KMS-11 (cell line): ENCODE measurements around the gene LRP10.

Experiments used
- H2AFZ ChIP-seq: fragments of 200-600 bp; sonication (generic); 2 replicates; pipeline ENCODE4 v1.6.1; 2016; ENCODE audit warnings: antibody characterized with exemption, mixed run types, low read depth
- H3K27ac ChIP-seq: fragments of 200-600 bp; sonication (generic); 2 replicates; pipeline ENCODE4 v1.6.1; 2016; ENCODE audit warnings: mild to moderate bottlenecking, mixed run types
- H3K27me3 ChIP-seq: fragments of 200-600 bp; sonication (generic); 2 replicates; pipeline ENCODE4 v1.6.1; 2017; ENCODE audit warnings: mild to moderate bottlenecking, low read depth, mixed run types, moderate library complexity; ENCODE audit not compliant: insufficient read depth
- H3K36me3 ChIP-seq: fragments of 200-600 bp; sonication (generic); 2 replicates; pipeline ENCODE4 v1.6.1; 2017; ENCODE audit warnings: mild to moderate bottlenecking, mixed run types; ENCODE audit not compliant: insufficient read depth
- H3K4me1 ChIP-seq: fragments of 200-600 bp; sonication (generic); 2 replicates; pipeline ENCODE4 v1.6.1; 2016; ENCODE audit warnings: mild to moderate bottlenecking, low read depth, mixed run types; ENCODE audit not compliant: poor library complexity, severe bottlenecking
- H3K4me2 ChIP-seq: fragments of 200-600 bp; sonication (generic); 2 replicates; pipeline ENCODE4 v1.7.0; 2016; ENCODE audit warnings: mild to moderate bottlenecking, mixed run types
- H3K4me3 ChIP-seq: fragments of 200-600 bp; sonication (generic); IDR thresholded peaks from 2 replicates; pipeline ENCODE4 v1.6.1; 2017; ENCODE audit warnings: low read depth, low read length, mixed read lengths; ENCODE audit not compliant: insufficient read depth
- H3K79me2 ChIP-seq: fragments of 200-600 bp; sonication (generic); 2 replicates; pipeline ENCODE4 v1.6.1; 2016; ENCODE audit warnings: low read depth, mixed run types; ENCODE audit not compliant: insufficient read depth
- H3K9ac ChIP-seq: fragments of 200-600 bp; sonication (generic); 2 replicates; pipeline ENCODE4 v1.6.1; 2016; ENCODE audit warnings: mild to moderate bottlenecking, mixed run types
- H4K20me1 ChIP-seq: fragments of 200-600 bp; sonication (generic); 2 replicates; pipeline ENCODE4 v1.6.1; 2016; ENCODE audit warnings: mild to moderate bottlenecking, mixed run types; ENCODE audit not compliant: insufficient read depth
- CTCF ChIP-seq: fragments of 200-600 bp; sonication (generic); conservative IDR thresholded peaks from 2 replicates; pipeline ENCODE4 v1.6.1; 2017; ENCODE audit warnings: low read depth, mild to moderate bottlenecking, antibody characterized with exemption, low read length, moderate library complexity, mixed read lengths

LRP10 gene

GRCh38 chr14:22895402-22895801 is 23.9 kb downstream of the LRP10 start:
- no peak overlapping the region for H3K4me3 ChIP-seq
- no peaks in the 10 kb centered on the region for H3K36me3 ChIP-seq
- no peaks in the 10 kb centered on the region for H3K27me3 ChIP-seq
- H3K4me2 ChIP-seq, result no peak overlapping the region
- no peak overlapping the region for H2AFZ ChIP-seq
- H3K9ac ChIP-seq, result no peak overlapping the region
- peaks cover 8% of the 10 kb centered on the region for H3K4me1 ChIP-seq
- H4K20me1 ChIP-seq, result no peaks in the 10 kb centered on the region
- H3K27ac ChIP-seq, result no peak overlapping the region
- H3K79me2 ChIP-seq, result no peaks in the 10 kb centered on the region
- no peak for TF ChIP-seq CTCF

- Histone ChIP-seq H3K4me2 (no peak overlapping the region), H3K36me3 (no peaks in the 10 kb centered on the region), H4K20me1 (no peaks in the 10 kb centered on the region), H2AFZ (no peak overlapping the region), H3K4me1 (peaks cover 11% of the 10 kb centered on the region), H3K4me3 (no peak overlapping the region), H3K79me2 (no peaks in the 10 kb centered on the region), H3K27ac (no peak overlapping the region), H3K27me3 (no peaks in the 10 kb centered on the region), H3K9ac (no peak overlapping the region)
- no peak for TF ChIP-seq CTCF
These were observed 24.8 kb downstream of the LRP10 start for GRCh38 chr14:22896356-22896755.

- Histone ChIP-seq H2AFZ (no peak overlapping the region), H3K27ac (no peak overlapping the region), H3K79me2 (no peaks in the 10 kb centered on the region), H4K20me1 (no peaks in the 10 kb centered on the region), H3K4me1 (peaks cover 11% of the 10 kb centered on the region), H3K4me2 (no peak overlapping the region), H3K36me3 (no peaks in the 10 kb centered on the region), H3K4me3 (no peak overlapping the region), H3K27me3 (no peaks in the 10 kb centered on the region), H3K9ac (no peak overlapping the region)
- TF ChIP-seq CTCF, result no peak
These were observed 25.2 kb downstream of the LRP10 start for GRCh38 chr14:22896760-22897159.

GRCh38 chr14:22897357-22897756 is 25.8 kb downstream of the LRP10 start:
- H3K79me2 ChIP-seq, result no peaks in the 10 kb centered on the region
- TF ChIP-seq CTCF, result no peak
- no peak overlapping the region for H2AFZ ChIP-seq
- H3K4me2 ChIP-seq, result no peak overlapping the region
- H3K4me1 ChIP-seq, result peaks cover 11% of the 10 kb centered on the region
- no peaks in the 10 kb centered on the region for H4K20me1 ChIP-seq
- no peak overlapping the region for H3K4me3 ChIP-seq
- no peak overlapping the region for H3K27ac ChIP-seq
- no peaks in the 10 kb centered on the region for H3K27me3 ChIP-seq
- H3K9ac ChIP-seq, result no peak overlapping the region
- H3K36me3 ChIP-seq, result no peaks in the 10 kb centered on the region
